ENCODE results near the gene SCN9A. TPM values are rescaled to one million over a fixed set of nuclear protein-coding genes. Genes with fewer than 3 reads are reported as not detected.

Gene SCN9A
- total RNA-seq, 1 experiment from 2014 or later = 1.3 TPM

DNA sequence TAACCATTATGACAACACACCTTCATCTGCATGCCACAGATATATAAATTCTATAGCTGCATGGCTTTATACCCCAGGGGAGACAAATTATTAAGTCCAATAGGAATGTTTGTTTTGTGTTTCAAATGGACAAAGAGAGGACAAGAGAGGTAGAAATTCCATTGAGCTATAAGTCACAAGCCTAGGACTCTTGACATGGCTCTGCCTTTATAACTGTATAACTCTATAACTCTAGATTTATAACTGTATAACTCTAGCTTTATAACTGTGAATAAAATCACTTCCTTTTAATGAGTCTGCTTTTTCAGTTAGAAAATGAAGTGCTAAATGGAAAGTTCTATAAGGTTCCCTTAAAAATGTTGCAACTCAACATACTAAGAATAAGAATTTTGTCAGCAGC lies 106.4 kb downstream of the SCN9A start:
- H2AFZ ChIP-seq (ENCODE audit: low read length) = no peak overlapping the region
- H3K9ac ChIP-seq (ENCODE audit: extremely low read depth, insufficient read length, low read length) = no peak overlapping the region
- DNase-seq = no peak
- H4K8ac ChIP-seq (replicated peaks; ENCODE audit: insufficient read length, low read depth, low read length) = no peak overlapping the region
- no peak overlapping the region for H2BK120ac ChIP-seq (ENCODE audit: low read depth, low read length, poor library complexity, severe bottlenecking)
- H3K23me2 ChIP-seq (ENCODE audit: insufficient read length, low read depth, low read length, poor library complexity, severe bottlenecking) = no peaks in the 10 kb centered on the region
- no peaks in the 10 kb centered on the region for H3K9me3 Mint-ChIP-seq
- TF ChIP-seq, protein P1, sequence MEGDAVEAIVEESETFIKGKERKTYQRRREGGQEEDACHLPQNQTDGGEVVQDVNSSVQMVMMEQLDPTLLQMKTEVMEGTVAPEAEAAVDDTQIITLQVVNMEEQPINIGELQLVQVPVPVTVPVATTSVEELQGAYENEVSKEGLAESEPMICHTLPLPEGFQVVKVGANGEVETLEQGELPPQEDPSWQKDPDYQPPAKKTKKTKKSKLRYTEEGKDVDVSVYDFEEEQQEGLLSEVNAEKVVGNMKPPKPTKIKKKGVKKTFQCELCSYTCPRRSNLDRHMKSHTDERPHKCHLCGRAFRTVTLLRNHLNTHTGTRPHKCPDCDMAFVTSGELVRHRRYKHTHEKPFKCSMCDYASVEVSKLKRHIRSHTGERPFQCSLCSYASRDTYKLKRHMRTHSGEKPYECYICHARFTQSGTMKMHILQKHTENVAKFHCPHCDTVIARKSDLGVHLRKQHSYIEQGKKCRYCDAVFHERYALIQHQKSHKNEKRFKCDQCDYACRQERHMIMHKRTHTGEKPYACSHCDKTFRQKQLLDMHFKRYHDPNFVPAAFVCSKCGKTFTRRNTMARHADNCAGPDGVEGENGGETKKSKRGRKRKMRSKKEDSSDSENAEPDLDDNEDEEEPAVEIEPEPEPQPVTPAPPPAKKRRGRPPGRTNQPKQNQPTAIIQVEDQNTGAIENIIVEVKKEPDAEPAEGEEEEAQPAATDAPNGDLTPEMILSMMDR (conservative IDR thresholded peaks at IDR 0.05) = no peak
- no peak overlapping the region for H3K4ac ChIP-seq (ENCODE audit: low read depth, low read length)
- no peak overlapping the region for H4K91ac ChIP-seq (ENCODE audit: insufficient read length, low read depth, low read length)
- H3K79me1 ChIP-seq (ENCODE audit: insufficient read depth, low read depth, low read length, poor library complexity, severe bottlenecking) = no peaks in the 10 kb centered on the region
- H3K27me3 Mint-ChIP-seq (ENCODE audit: low read depth) = no peaks in the 10 kb centered on the region
- H3K14ac ChIP-seq (ENCODE audit: insufficient read depth, low read length) = no peak overlapping the region
- no peaks in the 10 kb centered on the region for H3K27me3 ChIP-seq (ENCODE audit: insufficient read depth, low read length)
- no peak overlapping the region for H2AK5ac ChIP-seq (ENCODE audit: insufficient read length, low read length)
- H3K4me2 ChIP-seq (ENCODE audit: insufficient read depth, insufficient read length, low read length) = no peak overlapping the region
- H3K27ac ChIP-seq (ENCODE audit: insufficient read length, low read depth, low read length) = no peak overlapping the region
- no peaks in the 10 kb centered on the region for H3K36me3 Mint-ChIP-seq (ENCODE audit: insufficient read depth in 1 of 3, low read depth in 3 of 3)
- no peak overlapping the region for H2BK15ac ChIP-seq (ENCODE audit: low read depth, low read length)
- H3K18ac ChIP-seq (ENCODE audit: insufficient read length, low read depth, low read length) = no peak overlapping the region
- H3K9me3 ChIP-seq (ENCODE audit: control insufficient read depth, low read depth, low read length) = no peaks in the 10 kb centered on the region
- no peak overlapping the region for H3K56ac ChIP-seq (ENCODE audit: insufficient read length, low read depth, low read length)
- no peak overlapping the region for H2BK20ac ChIP-seq (ENCODE audit: low read depth, low read length, poor library complexity, severe bottlenecking)
- H3T11ph ChIP-seq (ENCODE audit: low read length) = no peak overlapping the region
- H3K4me1 Mint-ChIP-seq = no peaks in the 10 kb centered on the region
- H4K5ac ChIP-seq (ENCODE audit: insufficient read length, low read depth, low read length) = no peak overlapping the region
- no peaks in the 10 kb centered on the region for H3K79me2 ChIP-seq (ENCODE audit: insufficient read depth, low read length)
- H3K4me3 Mint-ChIP-seq = no peak overlapping the region
- no peak overlapping the region for H3K27ac Mint-ChIP-seq
- H2BK12ac ChIP-seq (ENCODE audit: insufficient read length, low read depth, low read length) = no peak overlapping the region
- no peak overlapping the region for H2BK5ac ChIP-seq (ENCODE audit: insufficient read length, low read length)
- H4K20me1 ChIP-seq (ENCODE audit: control insufficient read depth, insufficient read depth, insufficient read length) = no peaks in the 10 kb centered on the region
- no peaks in the 10 kb centered on the region for H3K4me1 ChIP-seq (ENCODE audit: insufficient read depth, low read length)
- H3K23ac ChIP-seq (ENCODE audit: insufficient read length, low read depth, low read length) = no peak overlapping the region

Data from H9 (cell line).